Fibroblast of pulmonary artery (primary cell): ENCODE measurements around the gene PVR.
A peak's percentile ranks its signal among the peaks of the same experiment; 100 is the strongest.
"Not testable (repeated sequence)": the region's sequence is repeated elsewhere in the genome, so short reads cannot be mapped to it uniquely, and the experiment has no call there.

Experiments used
- DNase-seq: peaks from one replicate; pipeline ENCODE4 v3.0.0-alpha.2; 2010; ENCODE audit warnings: low read depth
- H3K4me3 ChIP-seq: replicated peaks from 2 replicates; pipeline ENCODE4 v1.5.1; 2011; ENCODE audit warnings: low read depth, mild to moderate bottlenecking, control low read depth, low read length, moderate library complexity
- CTCF ChIP-seq: IDR thresholded peaks from 2 replicates; pipeline ENCODE4 v1.5.1; 2011; ENCODE audit warnings: mild to moderate bottlenecking, control low read depth, low read length, inconsistent platforms; ENCODE audit errors: missing control alignments

Gene PVR

GRCh38 chr19:44609219-44609618 is 34.5 kb upstream of the PVR start:
- TF ChIP-seq CTCF: no peak
- DNase-seq: no peak
- H3K4me3 ChIP-seq: no peak overlapping the region

GRCh38 chr19:44610497-44610896 is 33.2 kb upstream of the PVR start:
- peak; percentile 54 for TF ChIP-seq CTCF
- DNase-seq: peak; percentile 46
- not testable (repeated sequence) for H3K4me3 ChIP-seq

GRCh38 chr19:44611812-44612295 is 31.9 kb upstream of the PVR start:
- TF ChIP-seq CTCF: no peak
- no peak overlapping the region for H3K4me3 ChIP-seq
- DNase-seq: no peak

GRCh38 chr19:44613295-44614178 is 30.2 kb upstream of the PVR start, which contains the start of gene IGSF23:
TSS of gene IGSF23 (plus strand) at chr19:44613563. CDS start at chr19:44613646, 83 bp downstream.
- no peak for DNase-seq
- TF ChIP-seq CTCF: no peak
- H3K4me3 ChIP-seq: no peak within 1 kb of the TSS

- DNase-seq: no peak
- TF ChIP-seq CTCF: no peak
- H3K4me3 ChIP-seq: no peak overlapping the region
These were observed 29.4 kb upstream of the PVR start for GRCh38 chr19:44614313-44614712.

- DNase-seq: no peak
- TF ChIP-seq CTCF: no peak
- H3K4me3 ChIP-seq: no peak overlapping the region
These were observed 27.9 kb upstream of the PVR start for GRCh38 chr19:44615863-44616247.
